ENCODE measurements around the gene F8A3.
"Not testable (repeated sequence)": the region's sequence is repeated elsewhere in the genome, so short reads cannot be mapped to it uniquely, and the experiment has no call there.

F8A3 gene

GRCh38 chrX:155458471-155458870 lies at the start of gene F8A3:
Gene F8A3, minus strand, starts transcription at chrX:155458620. Its CDS starts 20 bp downstream, at chrX:155458600.
- DNase-seq (ENCODE audit: low read depth in 3 of 3): not testable (repeated sequence)

- no peak for DNase-seq (ENCODE audit: low read depth in 3 of 3)
These were observed 46.9 kb upstream of the F8A3 start for GRCh38 chrX:155505296-155505695.

GRCh38 chrX:155495134-155495533 lies 36.7 kb upstream of the F8A3 start:
- not testable (repeated sequence) for DNase-seq (ENCODE audit: low read depth in 3 of 3)

- not testable (repeated sequence) for DNase-seq (ENCODE audit: low read depth in 3 of 3)
These were observed 33.0 kb upstream of the F8A3 start for GRCh38 chrX:155491421-155491820.

- DNase-seq (ENCODE audit: low read depth in 3 of 3): not testable (repeated sequence)
These were observed 18.7 kb upstream of the F8A3 start for GRCh38 chrX:155477136-155477535.

GRCh38 chrX:155466269-155466938 lies 8.0 kb upstream of the F8A3 start:
- not testable (repeated sequence) for DNase-seq (ENCODE audit: low read depth in 3 of 3)

- not testable (repeated sequence) for DNase-seq (ENCODE audit: low read depth in 3 of 3)
These were observed 2.1 kb upstream of the F8A3 start for GRCh38 chrX:155460501-155460900.

GRCh38 chrX:155457761-155458447 lies 516 bp downstream of the F8A3 start:
- DNase-seq (ENCODE audit: low read depth in 3 of 3): not testable (repeated sequence)

- DNase-seq (ENCODE audit: low read depth in 3 of 3): no peak
These were observed 17.3 kb downstream of the F8A3 start for GRCh38 chrX:155441097-155441496.

GRCh38 chrX:155435744-155436112 lies 22.7 kb downstream of the F8A3 start:
- DNase-seq (ENCODE audit: low read depth in 3 of 3): no peak

- no peak for DNase-seq (ENCODE audit: low read depth in 3 of 3)
These were observed 23.3 kb downstream of the F8A3 start for GRCh38 chrX:155434906-155435743.

GRCh38 chrX:155417769-155418168 lies 40.7 kb downstream of the F8A3 start:
- no peak for DNase-seq (ENCODE audit: low read depth in 3 of 3)
